Activated naive CD4-positive, alpha-beta T cell treated with Interleukin-2 at 50 U/mL for 16 hours (primary cell): ENCODE measurements around the gene GGTLC1.
"Not testable (repeated sequence)": the region's sequence is repeated elsewhere in the genome, so short reads cannot be mapped to it uniquely, and the experiment has no call there.

Source experiments
- DNase-seq: peaks from one replicate; pipeline ENCODE4 v3.0.0-alpha.2; 2020

The GGTLC1 gene

DNA sequence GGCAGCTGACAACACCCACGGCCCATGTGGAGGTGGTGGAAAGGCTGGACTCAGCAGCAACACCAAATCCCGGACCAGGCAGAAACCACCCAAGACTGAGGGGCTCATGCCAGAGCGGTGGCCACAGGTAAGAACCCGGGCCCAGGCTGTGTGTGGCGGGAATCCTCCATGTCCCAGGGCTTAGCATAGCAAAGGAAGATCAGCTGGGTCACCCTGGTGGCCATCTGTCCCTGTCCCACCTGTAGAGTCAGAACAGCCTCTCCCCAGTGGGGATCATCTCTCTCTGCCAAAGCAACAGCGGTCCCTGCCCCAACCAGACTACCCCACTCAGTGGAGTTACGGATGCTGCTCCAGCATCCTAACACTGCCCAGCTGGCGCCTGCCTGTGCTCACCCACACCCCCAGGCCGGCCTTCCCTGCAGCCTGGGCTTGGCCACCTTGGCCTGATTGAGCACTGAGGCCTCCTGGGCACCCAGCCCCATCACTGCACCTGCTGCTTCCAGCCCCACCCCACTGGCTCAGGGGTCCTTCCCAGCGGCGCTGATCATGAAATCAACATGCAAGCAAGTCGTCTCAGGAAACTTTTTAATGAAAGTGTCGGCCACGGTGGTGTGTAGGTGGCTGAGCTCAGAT lies 5.5 kb upstream of the GGTLC1 start:
- not testable (repeated sequence) for DNase-seq

DNA sequence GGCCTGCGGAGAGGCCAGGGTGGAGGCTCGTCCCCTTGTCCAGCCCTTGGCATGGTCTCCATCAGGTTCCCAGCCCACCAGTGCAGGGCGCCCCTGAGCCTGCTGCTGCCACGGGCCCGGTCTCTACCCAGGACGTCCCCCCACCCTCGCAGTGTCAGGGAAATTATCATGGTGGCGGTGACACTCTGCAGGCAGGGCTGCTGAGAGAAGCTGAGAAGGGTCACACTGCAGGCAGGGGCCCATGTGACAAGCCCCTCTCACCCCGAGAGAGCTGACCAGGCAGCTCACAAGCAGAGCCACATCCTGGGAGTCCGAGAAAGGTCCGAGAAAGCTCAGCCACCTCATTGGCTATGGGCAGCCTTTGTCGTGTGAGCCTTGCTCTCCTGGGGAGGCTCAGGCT lies 4.9 kb upstream of the GGTLC1 start:
- not testable (repeated sequence) for DNase-seq

DNA sequence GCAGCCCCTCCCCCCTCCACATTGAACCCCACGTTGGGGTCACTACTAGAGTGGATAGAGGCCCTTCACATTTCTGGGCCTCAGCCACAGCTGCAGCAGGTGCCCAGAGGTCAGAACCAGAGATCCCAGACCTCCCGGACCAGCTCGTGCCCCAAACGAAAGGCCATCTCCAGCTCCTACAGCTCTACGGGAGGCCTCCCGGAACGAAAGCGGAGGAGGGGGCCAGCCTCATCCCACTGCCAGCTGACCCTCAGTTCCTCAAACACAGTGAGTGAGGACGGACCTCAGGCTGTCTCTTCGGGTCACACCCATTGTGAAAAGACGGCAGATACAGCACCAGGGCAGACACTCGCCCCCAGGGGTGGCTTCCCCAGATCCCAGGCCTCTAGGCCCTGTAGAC lies 1.7 kb upstream of the GGTLC1 start:
- DNase-seq: not testable (repeated sequence)

DNA sequence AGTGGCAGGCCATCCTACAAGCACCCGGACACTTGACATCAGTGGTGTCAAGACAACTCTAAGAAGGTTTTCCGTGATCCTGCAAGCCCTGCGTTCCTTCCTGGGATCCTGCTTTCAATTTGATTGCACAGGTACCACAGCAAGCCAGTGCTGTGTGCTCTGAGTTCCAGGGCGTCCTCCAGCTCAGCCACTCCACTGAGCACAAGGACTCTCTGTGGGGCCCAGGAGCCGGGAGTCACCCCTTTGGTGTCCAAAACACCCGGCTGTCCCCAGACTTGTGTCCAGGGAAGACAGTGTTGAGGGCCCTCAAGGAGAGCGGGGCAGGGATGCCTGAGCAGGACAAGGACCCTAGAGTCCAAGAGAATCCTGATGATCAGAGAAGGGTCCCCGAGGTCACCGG lies 387 bp upstream of the GGTLC1 start:
- not testable (repeated sequence) for DNase-seq

DNA sequence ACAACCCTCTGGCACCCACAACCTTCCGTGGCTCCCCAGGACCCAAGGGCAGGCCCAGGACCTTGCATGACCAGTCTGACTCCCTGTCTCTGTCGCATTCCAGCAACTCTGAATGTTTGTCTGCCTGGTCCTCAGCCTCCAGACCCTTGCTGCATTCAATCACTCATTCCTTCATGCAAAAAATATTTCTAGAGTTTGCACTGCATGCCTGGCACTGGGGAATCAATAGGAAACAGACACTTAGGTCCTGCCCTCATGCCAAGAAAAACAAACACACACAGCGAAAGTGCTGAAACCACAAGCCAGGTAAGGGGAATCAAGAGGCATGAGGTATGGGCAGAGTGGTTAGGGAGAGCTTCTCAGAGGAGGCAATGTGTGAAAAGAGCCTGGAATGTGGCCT lies 1.9 kb downstream of the GGTLC1 start:
- DNase-seq: not testable (repeated sequence)

DNA sequence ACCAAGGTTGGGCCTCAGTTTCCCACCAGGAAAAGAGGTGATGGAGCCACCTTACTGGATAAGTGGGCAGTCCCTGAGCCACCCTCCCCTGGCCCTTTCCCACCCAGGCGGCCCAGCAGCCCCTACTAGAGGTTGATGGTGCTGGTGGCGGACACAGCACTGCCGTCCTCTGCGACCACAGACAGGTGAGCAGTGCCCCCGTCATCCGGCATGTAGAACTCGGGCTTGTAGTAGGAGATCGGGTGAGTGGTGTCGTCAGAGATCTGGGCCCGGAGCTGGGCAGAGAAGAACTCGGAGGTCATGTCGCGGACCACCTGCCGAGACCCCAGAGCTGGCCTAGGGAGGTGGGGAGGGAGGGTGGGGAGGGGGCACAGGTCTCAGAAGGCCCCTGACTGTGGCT lies 2.3 kb downstream of the GGTLC1 start:
- DNase-seq: not testable (repeated sequence)

DNA sequence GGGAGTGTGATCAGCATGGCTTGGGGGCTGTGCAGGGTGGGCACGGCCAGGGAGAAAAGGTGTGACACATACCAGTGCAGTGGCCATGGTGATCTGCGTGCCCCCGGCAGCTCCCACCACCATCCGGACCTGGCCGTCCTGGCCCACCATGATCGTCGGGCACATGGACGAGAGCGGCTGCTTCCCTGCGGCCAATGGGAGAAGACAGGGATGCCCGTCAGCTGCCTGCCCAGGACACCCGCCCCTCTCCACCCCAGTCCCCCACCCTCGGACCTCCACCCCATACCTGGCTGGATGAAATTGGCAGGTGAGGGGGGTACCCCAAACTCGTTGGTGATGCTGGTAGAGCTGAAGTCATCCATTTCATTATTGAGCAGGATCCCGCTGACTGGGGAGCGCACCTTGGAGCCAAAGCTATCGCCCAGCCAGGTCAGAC lies 2.8 kb downstream of the GGTLC1 start:
- DNase-seq: not testable (repeated sequence)

DNA sequence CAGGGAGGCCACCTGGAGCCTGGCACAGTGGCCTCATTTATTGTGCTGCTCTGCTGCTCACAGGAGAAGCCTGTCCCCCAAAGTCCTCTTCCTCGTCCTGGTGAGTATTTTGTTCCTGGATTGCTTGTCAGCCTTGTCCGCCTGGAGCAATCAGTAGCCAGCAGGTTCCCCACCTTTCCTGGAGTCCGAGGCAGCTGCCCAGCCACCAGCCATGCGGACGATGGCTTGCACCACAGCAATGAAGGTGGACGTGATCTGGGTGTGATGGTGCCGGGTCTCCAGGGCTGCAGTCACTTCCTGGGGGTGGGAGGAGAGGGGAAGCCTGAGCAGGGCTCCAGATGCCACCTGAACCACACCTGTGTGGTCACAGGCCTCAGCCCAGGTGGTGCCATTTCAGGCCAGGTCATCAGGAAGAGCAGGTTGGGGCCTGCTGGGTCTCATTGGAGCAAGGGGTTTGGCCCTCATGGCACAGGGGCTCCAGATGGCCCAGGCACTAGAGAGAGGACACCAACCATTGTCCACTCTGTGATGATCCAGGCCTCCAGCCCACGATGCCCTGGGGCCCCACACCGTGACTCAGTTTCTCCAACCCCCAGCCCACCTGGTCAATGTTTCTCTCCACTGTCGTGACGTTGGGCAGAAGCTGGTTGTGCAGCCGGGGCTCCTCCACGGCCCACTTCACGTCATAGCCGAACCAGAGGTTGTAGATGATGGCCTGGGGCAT lies 3.4 kb downstream of the GGTLC1 start:
- not testable (repeated sequence) for DNase-seq

DNA sequence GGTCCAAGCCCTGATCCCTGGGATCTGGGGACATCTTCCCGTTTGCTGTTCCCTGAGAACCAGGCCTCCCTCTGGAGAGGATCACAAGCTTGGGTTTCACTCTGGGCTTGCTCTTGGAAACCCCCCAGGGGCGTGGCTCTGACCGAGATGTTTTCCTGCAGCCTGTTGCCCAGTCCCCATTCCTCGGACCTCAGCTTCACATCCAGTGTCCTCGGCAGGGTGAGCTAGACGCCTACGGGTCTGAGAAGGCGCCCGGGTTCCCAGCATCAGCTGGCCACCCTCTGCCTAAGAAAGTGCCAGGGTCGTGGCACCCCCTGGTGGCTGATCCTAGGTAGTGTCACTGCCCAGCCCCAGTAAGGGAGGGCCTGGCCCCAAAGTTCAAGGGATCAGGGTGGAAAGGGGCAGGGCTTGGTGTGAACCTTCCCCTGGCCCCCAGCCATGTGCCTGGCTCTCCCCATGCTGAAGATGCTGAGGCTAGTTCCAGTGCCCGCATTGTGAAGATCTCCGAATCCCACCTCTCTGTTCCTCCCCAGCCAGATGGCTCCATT lies 4.0 kb downstream of the GGTLC1 start:
- not testable (repeated sequence) for DNase-seq

DNA sequence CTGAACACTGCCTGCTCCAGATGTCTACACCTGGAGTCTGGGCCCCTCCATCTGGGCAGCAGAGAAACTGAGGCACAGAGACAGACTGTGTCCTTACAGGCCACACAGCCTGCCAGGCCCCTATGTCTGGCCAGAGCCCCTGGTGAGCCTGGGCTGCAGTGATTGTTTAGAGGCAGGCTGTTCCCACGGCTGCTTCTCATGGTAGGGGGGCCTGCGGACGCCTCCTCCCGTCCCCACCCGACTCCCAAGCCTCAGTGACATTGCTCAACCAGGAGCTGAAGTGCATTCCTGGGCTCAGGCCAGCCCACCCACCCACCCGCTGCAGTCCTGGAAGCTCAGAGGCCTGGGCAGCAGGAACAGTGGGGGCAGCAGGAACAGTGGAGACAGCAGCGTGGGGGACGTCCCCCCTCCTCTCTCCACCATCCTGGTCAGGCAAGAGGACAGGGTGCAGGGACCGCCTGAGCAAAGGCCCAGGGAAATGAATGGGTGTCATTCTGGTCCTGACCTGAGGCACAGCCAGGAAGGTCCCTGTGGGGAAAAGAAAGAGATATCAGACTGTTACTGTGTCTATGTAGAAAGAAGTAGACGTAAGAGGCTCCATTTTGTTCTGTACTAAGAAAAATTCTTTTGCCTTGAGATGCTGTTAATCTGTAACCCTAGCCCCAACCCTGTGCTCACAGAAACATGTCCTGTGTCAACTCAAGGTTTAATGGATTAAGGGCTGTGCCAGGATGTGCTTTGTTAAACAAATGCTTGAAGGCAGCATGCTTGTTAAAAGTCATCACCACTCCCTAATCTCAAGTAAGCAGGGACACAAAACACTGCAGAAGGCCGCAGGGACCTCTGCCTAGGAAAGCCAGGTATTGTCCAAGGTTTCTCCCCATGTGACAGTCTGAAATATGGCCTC lies 6.2 kb downstream of the GGTLC1 start:
- DNase-seq: not testable (repeated sequence)

DNA sequence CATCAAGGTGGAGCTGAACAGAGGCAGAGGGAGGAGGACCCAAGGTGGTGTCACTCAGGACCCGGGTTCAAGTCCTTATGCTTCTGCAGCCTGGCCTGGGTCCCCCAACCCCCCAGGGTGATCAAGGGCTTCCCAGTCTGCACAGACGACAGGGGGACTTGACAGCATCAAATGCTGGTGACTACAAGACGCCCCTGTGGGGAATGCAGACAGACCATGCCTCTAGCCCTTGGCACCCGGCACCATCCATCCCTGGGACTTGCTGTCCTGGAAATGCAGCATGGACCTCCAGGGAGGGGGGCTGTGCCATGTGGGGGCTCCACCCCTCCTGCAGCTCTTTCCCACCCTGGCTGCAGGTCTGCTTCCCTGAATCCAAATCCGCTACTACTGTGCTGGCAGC lies 7.1 kb downstream of the GGTLC1 start:
- not testable (repeated sequence) for DNase-seq

DNA sequence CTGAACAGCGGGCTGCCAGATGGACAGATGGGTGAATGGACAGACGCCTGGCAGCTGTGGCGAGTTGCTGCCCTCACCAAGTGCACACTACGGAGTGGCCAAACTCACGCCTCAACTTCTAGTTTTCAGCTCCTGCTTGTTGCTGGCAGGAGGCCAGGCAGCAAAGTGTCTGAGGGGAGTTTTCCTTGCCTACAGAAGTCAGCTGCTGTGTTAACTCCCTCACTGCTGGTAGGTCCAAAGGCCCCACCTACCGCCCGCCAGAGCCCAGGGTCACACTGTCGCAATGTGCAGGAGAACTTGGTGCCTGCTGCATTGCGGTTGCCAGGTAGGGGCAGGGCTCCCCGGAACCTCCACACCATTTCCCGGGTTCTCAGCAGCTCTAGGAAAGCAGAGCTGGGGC lies 7.6 kb downstream of the GGTLC1 start:
- DNase-seq: not testable (repeated sequence)

DNA sequence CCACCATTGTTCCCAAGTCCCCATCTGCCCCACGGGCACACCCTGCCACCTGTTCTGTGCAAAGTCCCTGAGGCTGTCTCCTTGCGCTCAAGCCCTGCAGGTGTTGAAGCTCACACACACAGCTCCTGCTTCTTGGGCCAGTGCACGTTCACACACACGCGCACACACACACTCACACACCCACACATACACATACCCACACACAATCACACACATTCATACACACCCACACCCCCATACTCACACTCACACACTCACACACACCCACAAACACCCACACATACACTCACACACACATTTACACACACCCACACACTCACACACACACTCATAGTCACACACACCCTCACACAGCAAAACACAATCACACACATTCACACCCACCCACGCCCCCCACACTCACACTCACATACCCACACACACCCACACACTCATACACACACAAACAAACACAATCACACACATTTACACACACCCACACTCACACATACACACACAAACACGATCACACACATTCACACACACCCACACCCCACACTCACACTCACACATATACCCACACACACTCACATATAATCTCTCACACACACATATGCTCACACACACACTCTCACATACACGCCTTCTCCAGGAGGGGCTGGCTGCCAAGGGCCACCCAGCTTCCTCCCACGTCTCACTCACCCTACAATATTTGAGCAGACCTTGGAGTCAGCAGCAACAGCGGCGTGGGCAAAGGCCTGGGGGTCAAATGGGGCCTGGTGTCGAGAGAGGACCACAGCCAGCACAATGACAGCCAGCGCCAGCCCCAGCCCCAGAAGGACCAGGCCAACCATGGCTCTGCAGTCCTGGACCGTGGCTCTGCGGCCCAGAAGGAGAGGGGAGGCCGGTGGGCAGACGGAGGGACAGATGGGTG lies 8.4 kb downstream of the GGTLC1 start:
- DNase-seq: not testable (repeated sequence)

DNA sequence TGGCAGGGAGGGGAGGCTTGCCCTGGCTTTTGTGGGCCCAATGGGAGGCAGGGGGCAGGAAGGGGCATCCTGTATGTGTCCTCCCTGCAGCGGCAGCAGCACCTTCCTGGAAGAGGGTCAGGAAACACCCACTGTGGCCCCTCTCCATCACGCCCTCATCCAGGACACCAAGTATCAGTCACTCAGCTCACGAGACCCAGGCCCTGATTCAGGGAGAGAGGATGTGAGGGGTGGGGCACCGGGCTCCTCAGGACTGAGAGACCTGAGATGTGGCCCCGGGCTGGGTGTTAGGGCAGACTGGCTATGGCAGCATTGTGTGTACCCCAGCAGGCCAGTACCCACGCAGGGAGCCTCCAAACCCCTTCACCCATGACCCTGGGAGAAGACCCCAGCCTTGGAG lies 9.2 kb downstream of the GGTLC1 start:
- not testable (repeated sequence) for DNase-seq

DNA sequence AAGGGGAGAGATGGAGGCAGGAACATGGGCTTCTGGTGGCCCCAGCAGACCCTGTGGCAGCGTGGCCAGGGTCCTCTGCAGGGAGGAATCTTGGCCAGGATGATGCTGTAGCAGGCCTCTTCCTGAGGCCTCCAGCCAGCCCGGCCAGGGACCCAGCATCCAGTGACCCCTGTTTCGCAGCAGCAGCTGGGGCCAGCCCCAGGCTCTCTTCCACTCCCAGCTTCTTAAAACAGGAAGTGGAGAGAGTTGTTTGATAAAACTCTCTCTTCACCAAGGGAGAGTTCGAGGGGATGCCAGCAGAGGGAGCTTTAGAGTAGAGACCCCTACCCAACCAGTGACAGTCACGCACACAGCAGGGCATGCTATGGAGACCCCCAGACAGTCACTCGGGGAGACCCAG lies 10.1 kb downstream of the GGTLC1 start:
- DNase-seq: not testable (repeated sequence)

DNA sequence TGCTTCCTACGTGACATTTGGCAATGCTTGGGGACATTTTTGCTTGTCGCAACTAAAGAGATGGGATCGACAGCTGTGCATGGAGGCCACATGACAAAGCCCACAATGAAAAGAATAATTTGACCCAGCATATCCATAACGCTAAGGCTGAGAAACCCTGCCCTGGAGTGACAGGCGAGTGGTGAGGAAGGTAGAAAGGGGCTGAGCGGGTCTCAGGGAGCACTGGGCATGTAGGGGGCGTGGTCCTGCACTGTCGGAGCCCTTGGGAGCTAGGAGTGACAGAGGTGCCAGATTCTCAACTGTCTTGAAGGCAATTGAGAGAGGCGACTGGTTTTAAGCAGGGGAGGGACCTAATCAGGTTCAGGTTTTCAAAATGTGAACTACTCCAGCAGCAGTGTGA lies 13.6 kb downstream of the GGTLC1 start:
- DNase-seq: no peak

DNA sequence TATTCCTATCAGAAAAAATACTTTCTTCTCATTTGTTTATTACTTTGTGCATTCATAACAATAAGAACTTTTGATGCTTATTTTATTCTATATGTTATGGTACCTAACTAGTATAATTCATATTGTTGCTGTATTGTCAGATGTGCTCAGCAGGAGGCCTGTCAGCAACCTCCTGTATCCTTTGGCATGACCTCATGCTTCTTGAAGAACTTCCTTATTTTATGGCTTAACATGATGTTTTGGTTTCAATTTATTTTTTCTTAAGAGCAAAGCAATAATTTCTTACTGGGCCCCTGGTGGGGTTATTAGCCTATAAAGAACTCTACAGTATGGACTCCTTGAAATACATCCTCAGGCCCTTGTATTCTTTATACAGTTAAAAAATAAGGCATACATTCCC lies 17.3 kb downstream of the GGTLC1 start:
- no peak for DNase-seq

DNA sequence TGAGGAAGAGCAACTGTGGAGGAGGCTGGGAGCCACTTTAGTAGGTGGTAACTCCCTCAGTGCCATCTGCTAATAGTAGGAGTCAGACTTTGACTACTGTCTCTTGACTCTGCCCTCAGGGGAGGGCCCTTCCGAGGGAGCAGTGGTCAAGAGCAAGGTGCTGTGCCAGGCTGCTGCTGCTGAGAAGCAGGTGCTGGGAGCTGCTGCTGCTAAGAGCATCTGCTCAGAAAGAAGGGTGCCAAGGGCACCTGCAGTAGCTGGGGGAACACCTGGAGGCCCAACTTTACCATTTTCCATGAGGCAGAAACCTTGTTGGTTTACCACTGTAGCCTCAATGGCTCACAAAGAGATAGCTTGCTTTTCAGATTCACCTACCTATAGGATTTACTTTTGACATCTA lies 18.5 kb downstream of the GGTLC1 start:
- DNase-seq: no peak

DNA sequence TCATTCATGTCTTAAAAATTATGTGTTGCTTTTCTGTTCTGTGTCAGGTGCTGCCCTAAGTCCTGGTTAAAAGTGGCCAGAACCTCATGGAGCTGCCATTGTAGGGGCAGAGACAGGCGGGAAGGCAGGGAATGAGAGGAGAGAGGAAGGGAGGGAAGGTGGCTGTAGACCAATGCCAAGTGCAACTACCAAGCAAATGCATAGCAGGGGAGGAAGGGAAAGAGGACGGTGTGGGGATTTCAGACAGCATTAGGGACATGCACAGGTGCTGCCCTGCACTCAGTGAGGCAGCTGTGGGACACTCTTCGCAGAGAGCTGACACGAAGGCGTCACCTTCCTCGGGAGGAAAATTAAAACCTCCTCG lies 21.0 kb downstream of the GGTLC1 start:
- DNase-seq: no peak

DNA sequence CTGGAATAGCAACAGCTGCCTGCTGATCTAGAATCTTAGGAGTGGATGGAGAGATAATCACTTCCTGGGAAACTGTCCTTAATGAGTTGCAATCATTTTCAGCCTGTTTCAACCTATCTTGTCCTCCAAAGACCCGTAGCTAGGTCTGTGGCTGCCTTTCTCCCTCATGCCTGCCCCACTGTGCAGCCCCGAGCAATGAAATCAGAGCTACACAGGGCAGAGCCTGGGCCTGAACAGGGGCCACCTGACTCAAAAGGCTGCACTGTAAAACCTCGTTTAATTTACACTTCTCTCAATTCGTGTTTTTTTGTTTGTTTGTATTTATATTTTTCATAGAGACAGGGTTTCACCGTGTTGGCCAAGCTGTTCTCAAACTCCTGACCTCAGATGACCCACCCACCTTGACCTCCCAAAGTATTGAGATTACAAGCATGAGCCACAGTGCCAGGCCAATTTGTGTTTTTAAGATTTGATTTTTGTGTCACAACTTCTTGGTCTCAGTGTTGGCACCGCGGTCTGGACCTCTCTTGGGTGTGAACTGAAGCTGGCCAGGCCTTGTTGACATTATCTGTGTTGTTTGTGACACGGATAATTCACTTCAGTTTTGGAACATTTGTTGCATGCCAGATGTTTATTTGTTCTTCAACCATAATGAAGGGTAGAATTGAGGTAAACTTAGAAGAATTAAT lies 21.5 kb downstream of the GGTLC1 start:
- DNase-seq: no peak

DNA sequence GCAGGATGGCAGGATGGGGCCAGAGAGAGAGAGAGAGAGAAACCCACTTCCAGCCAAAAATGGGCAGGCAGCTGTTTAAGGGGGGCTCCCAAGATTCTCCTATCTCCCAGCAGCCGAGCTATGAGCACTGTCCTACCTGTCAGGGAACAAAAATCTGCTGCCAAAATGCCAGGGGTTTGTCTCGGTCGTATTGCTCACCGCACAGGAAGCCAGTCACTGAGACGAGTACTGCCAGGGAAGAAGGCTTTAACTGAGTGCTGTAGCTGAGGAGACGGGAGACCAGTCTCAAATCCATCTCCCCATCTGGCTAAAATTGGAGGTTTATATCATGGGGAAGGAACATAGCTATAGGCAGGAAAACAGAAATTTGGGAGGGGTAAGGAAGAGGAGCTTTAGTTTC lies 22.3 kb downstream of the GGTLC1 start:
- no peak for DNase-seq

DNA sequence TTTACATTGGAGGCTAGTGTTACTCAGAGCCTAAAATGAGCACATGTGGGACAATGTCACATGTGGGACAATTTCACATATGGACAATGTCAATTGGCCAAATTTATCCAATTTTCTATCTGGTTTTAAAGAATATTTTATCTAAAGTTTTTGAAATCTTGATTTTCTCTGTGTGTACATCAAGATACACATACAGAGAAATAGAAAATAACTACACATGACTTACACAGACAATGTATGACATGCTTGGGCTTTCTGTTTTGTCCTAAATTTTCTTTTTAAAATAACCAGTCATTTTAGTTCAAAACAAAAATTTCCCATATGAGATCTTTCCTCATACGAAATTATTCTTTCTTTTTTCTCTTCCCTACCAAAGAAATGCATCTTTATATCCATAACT lies 24.6 kb downstream of the GGTLC1 start:
- no peak for DNase-seq
